ENCODE data around the gene SRGAP3.

SRGAP3 gene

DNA sequence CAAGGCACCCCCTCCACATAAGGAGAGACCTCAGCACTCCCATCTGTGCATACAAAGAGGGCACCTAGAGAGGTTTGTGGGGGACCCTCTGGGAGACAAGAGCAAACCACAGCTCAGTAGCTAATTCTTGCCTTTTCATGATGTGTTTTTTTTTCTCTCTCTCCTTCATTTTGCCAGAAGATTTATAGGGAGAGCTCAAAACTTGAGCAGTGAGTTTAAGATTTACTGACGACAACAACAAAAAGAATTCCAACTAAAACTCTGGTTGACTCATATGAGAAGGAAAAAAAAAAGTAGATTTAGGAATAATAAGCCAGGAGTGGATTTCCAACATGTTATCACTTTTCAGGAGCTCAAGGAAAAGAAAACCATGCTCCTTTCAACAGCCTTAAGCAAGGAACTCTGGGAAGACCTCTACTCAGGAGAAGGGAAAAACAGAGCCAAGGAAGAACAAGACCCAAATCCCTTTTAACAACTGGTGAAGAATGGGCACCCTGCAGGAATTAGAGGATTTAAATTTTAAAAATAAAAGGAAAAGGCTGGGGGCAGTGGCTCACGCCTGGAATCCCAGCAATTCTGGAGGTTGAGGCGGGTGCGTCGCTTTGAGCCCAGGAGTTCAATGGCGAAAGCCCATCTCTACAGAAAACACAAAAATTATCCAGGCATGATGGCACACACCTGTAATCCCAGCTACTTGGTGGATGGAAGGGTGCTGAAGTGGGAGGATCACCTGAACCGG, 228.0 kb downstream of the SRGAP3 start:
- no peak for DNase-seq (ENCODE audit: low read depth in 2 of 2)

GRCh38 chr3:9020426-9020825, 229.0 kb downstream of the SRGAP3 start:
- no peak for DNase-seq (ENCODE audit: low read depth in 2 of 2)

DNA sequence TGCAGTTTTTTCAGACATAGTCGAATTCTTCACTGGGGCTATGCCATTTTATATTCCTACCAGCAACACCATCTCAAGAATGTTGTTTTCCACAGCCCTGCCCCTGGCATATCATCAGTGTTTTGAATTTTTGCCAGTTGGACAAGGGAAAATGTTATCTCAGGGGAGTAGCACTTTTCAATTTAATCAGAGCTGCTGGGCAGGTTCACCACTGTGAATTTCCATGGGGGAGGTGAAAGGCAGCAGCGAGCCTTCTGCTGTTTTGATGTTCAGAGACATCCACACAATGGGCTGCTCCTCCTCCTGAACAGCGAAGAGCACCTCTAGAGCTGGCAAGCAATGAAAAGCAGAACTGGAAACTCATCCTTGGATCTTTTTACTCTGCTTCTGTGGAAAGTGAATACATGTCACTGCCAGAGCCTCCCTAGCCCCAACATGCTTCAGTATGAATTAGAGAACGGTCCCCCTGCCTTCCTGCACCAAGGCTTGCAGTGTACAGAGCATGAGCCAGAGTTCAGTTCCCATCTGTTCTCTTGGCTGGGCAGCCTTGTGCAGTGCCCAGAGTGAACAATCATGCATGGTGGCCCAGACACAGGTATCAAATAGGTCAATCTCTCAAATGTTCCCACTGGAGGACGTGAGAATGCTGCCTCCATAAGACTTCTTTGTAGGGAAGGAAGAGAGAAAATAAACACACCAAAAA, 230.0 kb downstream of the SRGAP3 start:
- no peak for DNase-seq (ENCODE audit: low read depth in 2 of 2)

DNA sequence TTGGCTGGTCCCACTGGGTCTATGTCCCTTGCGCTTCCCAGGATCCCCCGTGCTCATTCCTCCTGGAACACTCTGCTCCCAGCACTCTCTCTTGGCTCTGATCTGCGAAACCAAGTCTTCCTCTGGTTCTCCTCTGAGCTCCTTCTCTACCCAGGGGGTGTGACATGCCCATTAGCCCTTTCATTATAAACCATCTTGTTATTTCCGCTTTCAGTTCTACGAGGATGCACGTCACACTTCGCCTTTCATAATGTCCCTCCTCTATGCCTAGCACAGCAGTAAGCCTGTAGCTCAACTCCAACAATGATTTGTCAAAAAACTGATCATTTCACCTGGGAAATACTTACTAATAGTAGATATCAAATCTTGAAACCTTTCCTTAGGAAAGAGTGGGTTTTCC, 234.2 kb downstream of the SRGAP3 start:
- DNase-seq (ENCODE audit: low read depth in 2 of 2) = no peak

- DNase-seq (ENCODE audit: low read depth in 2 of 2) = no peak
These were observed 235.5 kb downstream of the SRGAP3 start for GRCh38 chr3:9013782-9014563.

GRCh38 chr3:9012521-9012920, 236.9 kb downstream of the SRGAP3 start:
- DNase-seq (ENCODE audit: low read depth in 2 of 2) = no peak

- DNase-seq (ENCODE audit: low read depth in 2 of 2) = no peak
These were observed 239.4 kb downstream of the SRGAP3 start for GRCh38 chr3:9009976-9010545.

GRCh38 chr3:9008550-9009255, 240.7 kb downstream of the SRGAP3 start:
- DNase-seq (ENCODE audit: low read depth in 2 of 2) = no peak

GRCh38 chr3:9007928-9008327, 241.5 kb downstream of the SRGAP3 start:
- DNase-seq (ENCODE audit: low read depth in 2 of 2) = no peak

- no peak for DNase-seq (ENCODE audit: low read depth in 2 of 2)
These were observed 242.2 kb downstream of the SRGAP3 start for GRCh38 chr3:9007213-9007612.

DNA sequence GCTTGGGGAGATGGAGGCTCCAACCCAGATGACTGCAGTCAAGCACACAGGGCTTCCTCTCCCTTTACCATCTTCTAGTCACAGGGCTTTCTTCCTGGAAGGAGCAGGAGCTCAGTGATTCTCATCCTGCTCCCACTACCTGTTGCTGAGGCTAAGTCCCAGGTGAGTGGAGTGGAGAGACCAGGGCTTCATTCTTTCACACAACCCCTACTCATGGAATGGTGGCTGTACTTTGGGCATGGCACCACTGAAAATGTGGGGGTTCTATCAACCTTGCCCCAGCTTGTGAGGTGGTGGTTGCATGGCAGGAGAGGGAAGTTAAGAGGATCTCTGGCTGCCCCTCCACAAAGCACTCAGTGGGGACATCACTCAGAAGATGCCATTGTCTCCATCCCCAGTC, 249.4 kb downstream of the SRGAP3 start:
- DNase-seq (ENCODE audit: low read depth in 2 of 2) = no peak

GRCh38 chr3:8997151-8997550, 252.3 kb downstream of the SRGAP3 start:
- no peak for DNase-seq (ENCODE audit: low read depth in 2 of 2)

GRCh38 chr3:8996681-8997121, 252.7 kb downstream of the SRGAP3 start:
- no peak for DNase-seq (ENCODE audit: low read depth in 2 of 2)

- no peak for DNase-seq (ENCODE audit: low read depth in 2 of 2)
These were observed 253.2 kb downstream of the SRGAP3 start for GRCh38 chr3:8996216-8996615.

DNA sequence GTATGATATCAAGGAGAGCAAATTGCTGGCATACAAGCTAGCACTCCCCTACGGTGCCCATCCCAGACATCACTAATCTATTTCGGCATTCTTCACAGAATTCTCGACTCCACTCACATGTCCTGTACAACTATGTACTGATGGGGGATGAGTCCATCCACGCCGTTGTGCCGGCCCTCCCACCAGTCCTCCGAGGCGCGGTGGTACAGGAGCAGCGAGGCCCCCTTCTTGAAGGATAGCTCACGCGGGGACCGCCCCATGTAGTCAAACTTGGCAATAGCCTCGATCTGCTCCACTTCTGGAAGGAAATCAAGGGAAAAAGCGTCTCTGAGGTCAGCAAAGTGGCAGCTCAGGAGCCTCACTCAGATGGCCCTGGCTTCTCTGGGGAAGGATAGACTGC, 255.2 kb downstream of the SRGAP3 start:
- no peak for DNase-seq (ENCODE audit: low read depth in 2 of 2)

- DNase-seq (ENCODE audit: low read depth in 2 of 2) = no peak
These were observed 256.1 kb downstream of the SRGAP3 start for GRCh38 chr3:8993331-8993730.

DNA sequence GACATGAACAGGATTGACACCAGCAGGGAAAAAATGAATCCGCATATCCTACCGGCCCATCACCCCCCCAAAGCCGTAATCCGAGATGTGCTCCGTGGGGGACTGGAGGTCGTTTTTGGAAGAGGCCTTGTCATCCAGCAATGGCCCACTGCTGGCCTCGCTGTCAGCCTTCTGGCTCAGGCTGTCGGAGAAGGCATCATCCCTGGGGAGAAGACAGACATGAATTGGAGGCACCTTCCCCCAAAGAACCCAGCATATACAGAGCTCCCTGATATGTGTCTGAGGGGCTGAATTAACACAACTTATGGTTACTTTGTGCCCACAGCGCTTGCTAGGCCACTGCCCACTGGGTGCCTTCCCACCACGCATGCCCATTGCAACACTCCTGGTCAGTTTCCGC, 256.6 kb downstream of the SRGAP3 start:
- no peak for DNase-seq (ENCODE audit: low read depth in 2 of 2)

DNA sequence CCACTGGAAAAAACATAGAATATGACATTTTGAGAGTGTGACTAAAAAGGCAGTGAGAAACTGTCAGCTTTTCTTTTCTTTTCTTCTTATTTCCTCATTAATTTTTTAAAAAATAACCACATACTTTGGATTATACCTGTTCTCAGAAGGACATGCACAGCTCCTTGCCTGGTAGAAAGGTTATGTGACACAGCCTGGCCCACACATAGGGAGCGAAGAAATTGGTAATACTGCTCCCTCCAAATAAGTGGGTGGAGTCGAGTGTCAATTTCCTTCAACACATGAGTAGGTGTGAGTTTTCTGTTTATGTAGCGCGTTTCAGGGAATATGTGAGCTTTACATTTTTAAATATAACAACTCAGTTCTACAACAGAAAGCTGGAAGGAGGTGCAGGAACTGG, 257.2 kb downstream of the SRGAP3 start:
- no peak for DNase-seq (ENCODE audit: low read depth in 2 of 2)

GRCh38 chr3:8990266-8991215, 258.9 kb downstream of the SRGAP3 start:
- no peak for DNase-seq (ENCODE audit: low read depth in 2 of 2)

DNA sequence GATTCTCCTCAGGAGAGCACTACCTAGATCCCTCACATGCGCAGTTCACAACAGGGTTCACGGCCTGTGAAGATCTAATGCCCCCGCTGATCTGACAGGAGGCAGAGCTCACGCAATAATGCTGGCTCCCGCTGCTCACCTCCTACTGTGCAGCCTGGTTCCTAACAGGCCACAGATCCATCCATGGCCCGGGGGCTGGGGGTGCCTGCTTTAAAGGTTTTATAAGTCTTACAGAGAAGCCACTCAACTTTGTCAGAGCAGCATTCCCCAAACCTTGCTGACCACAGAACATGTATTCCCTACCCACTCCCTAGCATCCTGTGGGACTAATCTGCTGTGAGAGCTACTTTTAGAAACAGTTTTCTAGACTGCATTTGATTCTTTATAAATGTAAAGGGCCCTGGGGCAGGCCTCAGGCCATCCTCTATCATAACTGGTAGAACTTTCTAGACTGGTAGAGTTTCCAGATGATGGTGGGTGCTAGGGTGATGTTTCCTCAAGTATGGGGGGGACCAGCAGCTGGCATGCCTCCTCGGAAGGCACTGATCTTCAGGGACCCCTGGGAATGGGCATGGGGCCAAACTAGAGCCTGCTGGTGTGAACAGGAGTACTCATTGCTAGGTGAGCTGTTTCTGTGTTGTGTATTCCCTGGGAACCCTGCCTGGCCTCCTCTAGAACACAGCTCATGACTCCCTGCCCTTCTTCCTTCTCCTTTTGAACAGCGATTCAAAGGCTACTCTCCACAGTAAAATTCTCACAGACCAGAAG, 260.5 kb downstream of the SRGAP3 start:
- no peak for DNase-seq (ENCODE audit: low read depth in 2 of 2)

All from activated CD4-positive, alpha-beta T cell treated with anti-CD3 and anti-CD28 coated beads for 24 hours (primary cell).